Measurements from ENCODE around the gene SNX30.

Gene SNX30

GRCh38 chr9:112858005-112858404 lies 107.4 kb downstream of the SNX30 start:
- no peak for DNase-seq (ENCODE audit: low read depth in 2 of 2)

- no peak for DNase-seq (ENCODE audit: low read depth in 2 of 2)
These were observed 108.1 kb downstream of the SNX30 start for GRCh38 chr9:112858625-112859147.

- no peak for DNase-seq (ENCODE audit: low read depth in 2 of 2)
These were observed 109.9 kb downstream of the SNX30 start for GRCh38 chr9:112860451-112860850.

- no peak for DNase-seq (ENCODE audit: low read depth in 2 of 2)
These were observed 110.6 kb downstream of the SNX30 start for GRCh38 chr9:112861155-112861554.

GRCh38 chr9:112861638-112862555 lies 111.3 kb downstream of the SNX30 start:
- DNase-seq (ENCODE audit: low read depth in 2 of 2) = no peak

GRCh38 chr9:112863214-112863613 lies 112.7 kb downstream of the SNX30 start:
- DNase-seq (ENCODE audit: low read depth in 2 of 2) = no peak

- no peak for DNase-seq (ENCODE audit: low read depth in 2 of 2)
These were observed 113.2 kb downstream of the SNX30 start for GRCh38 chr9:112863746-112864145.

- no peak for DNase-seq (ENCODE audit: low read depth in 2 of 2)
These were observed 113.8 kb downstream of the SNX30 start for GRCh38 chr9:112864403-112864802.

GRCh38 chr9:112864982-112865381 lies 114.4 kb downstream of the SNX30 start:
- DNase-seq (ENCODE audit: low read depth in 2 of 2) = no peak

- peak; percentile 48 to 62 for DNase-seq (ENCODE audit: low read depth in 2 of 2)
These were observed 116.2 kb downstream of the SNX30 start for GRCh38 chr9:112866662-112867274.

GRCh38 chr9:112867275-112867991 lies 116.9 kb downstream of the SNX30 start:
- peak; percentile 63 to 65 for DNase-seq (ENCODE audit: low read depth in 2 of 2)

GRCh38 chr9:112868461-112868860 lies 117.9 kb downstream of the SNX30 start:
- no peak for DNase-seq (ENCODE audit: low read depth in 2 of 2)

- no peak for DNase-seq (ENCODE audit: low read depth in 2 of 2)
These were observed 118.5 kb downstream of the SNX30 start for GRCh38 chr9:112869041-112869529.

GRCh38 chr9:112869917-112870316 lies 119.4 kb downstream of the SNX30 start:
- DNase-seq (ENCODE audit: low read depth in 2 of 2) = no peak

- DNase-seq (ENCODE audit: low read depth in 2 of 2) = no peak
These were observed 120.0 kb downstream of the SNX30 start for GRCh38 chr9:112870556-112870955.

- no peak for DNase-seq (ENCODE audit: low read depth in 2 of 2)
These were observed 121.5 kb downstream of the SNX30 start for GRCh38 chr9:112872019-112872418.

- DNase-seq (ENCODE audit: low read depth in 2 of 2) = no peak
These were observed 123.3 kb downstream of the SNX30 start for GRCh38 chr9:112873773-112874405.

GRCh38 chr9:112878752-112879151 lies 128.2 kb downstream of the SNX30 start:
- no peak for DNase-seq (ENCODE audit: low read depth in 2 of 2)

- DNase-seq (ENCODE audit: low read depth in 2 of 2) = no peak
These were observed 130.1 kb downstream of the SNX30 start for GRCh38 chr9:112880650-112881049.

GRCh38 chr9:112881331-112881730 lies 130.8 kb downstream of the SNX30 start:
- DNase-seq (ENCODE audit: low read depth in 2 of 2) = no peak

GRCh38 chr9:112884101-112884500 lies 133.5 kb downstream of the SNX30 start:
- no peak for DNase-seq (ENCODE audit: low read depth in 2 of 2)

GRCh38 chr9:112884721-112885120 lies 134.2 kb downstream of the SNX30 start:
- DNase-seq (ENCODE audit: low read depth in 2 of 2) = no peak
